HepG2 (cell line): Measurements from ENCODE around the gene CLEC18C. TPM values are rescaled to one million over a fixed set of nuclear protein-coding genes. Genes with fewer than 3 reads are reported as not detected.

Experiments used
- AHDC1 ChIP-seq: sonication (generic); formaldehyde crosslinking; IDR thresholded peaks from 2 replicates; pipeline ENCODE4 v1.5.1; 2020; ENCODE audit warnings: mild to moderate bottlenecking, missing genetic modification reagents, borderline replicate concordance
- ATRX ChIP-seq: sonication (generic); formaldehyde crosslinking; IDR thresholded peaks from 2 replicates; pipeline ENCODE4 v1.4.0; 2020; ENCODE audit warnings: missing genetic modification reagents, borderline replicate concordance
- CBFB ChIP-seq: sonication (generic); formaldehyde crosslinking; IDR thresholded peaks from 2 replicates; pipeline ENCODE4 v1.4.0; 2020; ENCODE audit warnings: missing genetic modification reagents
- CBX5 ChIP-seq: sonication (generic); formaldehyde crosslinking; IDR thresholded peaks from 2 replicates; pipeline ENCODE4 v1.4.0; 2020; ENCODE audit warnings: missing genetic modification reagents, borderline replicate concordance
- ELF4 ChIP-seq: sonication (generic); formaldehyde crosslinking; IDR thresholded peaks from 2 replicates; pipeline ENCODE4 v1.5.0; 2020; ENCODE audit warnings: missing genetic modification reagents, mild to moderate bottlenecking, moderate library complexity, borderline replicate concordance
- GPN1 ChIP-seq: sonication (generic); formaldehyde crosslinking; IDR thresholded peaks from 2 replicates; pipeline ENCODE4 v1.5.1; 2020; ENCODE audit warnings: missing genetic modification reagents, borderline replicate concordance
- GTF2F1 ChIP-seq: fragments of 150-350 bp; IDR thresholded peaks from 2 replicates; pipeline ENCODE4 v1.6.1; 2014; ENCODE audit warnings: low read length
- HOXA3 ChIP-seq: sonication (generic); formaldehyde crosslinking; IDR thresholded peaks from 2 replicates; pipeline ENCODE4 v1.5.0; 2020; ENCODE audit warnings: missing genetic modification reagents
- MXI1 ChIP-seq: IDR thresholded peaks from 3 replicates; pipeline ENCODE4 v1.6.1; 2012; ENCODE audit warnings: low read depth, low read length, inconsistent platforms, borderline replicate concordance
- POGZ ChIP-seq: sonication (generic); formaldehyde crosslinking; IDR thresholded peaks from 2 replicates; pipeline ENCODE4 v1.4.0; 2020; ENCODE audit warnings: mild to moderate bottlenecking, missing genetic modification reagents
- RBM39 ChIP-seq: fragments of 200-400 bp; formaldehyde crosslinking; IDR thresholded peaks from one replicate; pipeline ENCODE4 v1.6.1; 2018; ENCODE audit warnings: antibody characterized with exemption, mild to moderate bottlenecking, low read depth, low read length; ENCODE audit not compliant: poor library complexity, severe bottlenecking
- RXRA ChIP-seq: sonication (generic); formaldehyde crosslinking; IDR thresholded peaks from 2 replicates; pipeline ENCODE4 v1.5.1; 2020; ENCODE audit warnings: missing genetic modification reagents
- STAT5B ChIP-seq: sonication (generic); formaldehyde crosslinking; IDR thresholded peaks from 2 replicates; pipeline ENCODE4 v1.4.0; 2020; ENCODE audit warnings: missing genetic modification reagents
- TFDP1 ChIP-seq: IDR thresholded peaks from 2 replicates; pipeline ENCODE4 v1.6.1; 2016; ENCODE audit warnings: missing compliant biosample characterization, missing genetic modification reagents, borderline replicate concordance
- TFDP2 ChIP-seq: sonication (generic); formaldehyde crosslinking; IDR thresholded peaks from 2 replicates; pipeline ENCODE4 v1.4.0; 2020; ENCODE audit warnings: missing genetic modification reagents
- THYN1 ChIP-seq: sonication (generic); formaldehyde crosslinking; IDR thresholded peaks from 2 replicates; pipeline ENCODE4 v1.8.1; 2023; ENCODE audit warnings: low read depth, mild to moderate bottlenecking, moderate library complexity, missing genetic modification reagents, borderline replicate concordance
- ZBTB8A ChIP-seq: sonication (generic); formaldehyde crosslinking; IDR thresholded peaks from 2 replicates; pipeline ENCODE4 v1.4.0; 2020; ENCODE audit warnings: mild to moderate bottlenecking, low read depth, missing genetic modification reagents, borderline replicate concordance
- ZFP37 ChIP-seq: sonication (generic); formaldehyde crosslinking; IDR thresholded peaks from 2 replicates; pipeline ENCODE4 v1.4.0; 2020; ENCODE audit warnings: missing genetic modification reagents, borderline replicate concordance
- ZNF256 ChIP-seq: sonication (generic); formaldehyde crosslinking; conservative IDR thresholded peaks from 2 replicates; pipeline ENCODE4 v1.4.0; 2020; ENCODE audit warnings: missing genetic modification reagents
- ZNF430 ChIP-seq: sonication (generic); formaldehyde crosslinking; IDR thresholded peaks from 2 replicates; pipeline ENCODE4 v1.9.0; 2021; ENCODE audit warnings: mild to moderate bottlenecking, missing genetic modification reagents
- ZNF547 ChIP-seq: sonication (generic); formaldehyde crosslinking; IDR thresholded peaks from 2 replicates; pipeline ENCODE4 v1.5.1; 2020; ENCODE audit warnings: mild to moderate bottlenecking, missing genetic modification reagents
- ZNF720 ChIP-seq: sonication (generic); formaldehyde crosslinking; IDR thresholded peaks from 2 replicates; pipeline ENCODE4 v1.4.0; 2020; ENCODE audit warnings: missing genetic modification reagents
- polyA plus RNA-seq, 8 experiments: library from polyadenylated mRNA; depleted of rRNA in 3 of 8; stranded (reverse) in 7 of 8; unstranded in 1 of 8; fragments of >200 nt; fragmentation: Illumina TruSeq in 4 of 8; extraction: Trizol in 4 of 8; gene quantifications; 2 replicates each; pipeline versions ENCODE4 v1.2.1 to v1.2.3, GENCODE V29; 2011 to 2016; ENCODE audit warnings: low read depth in 4 of 8, missing spikeins in 1 of 8, mixed read lengths in 1 of 8; ENCODE audit not compliant: insufficient read depth in 1 of 8
- total RNA-seq, 5 experiments: library from RNA; depleted of rRNA; stranded (reverse); fragments of >200 nt; fragmentation: Illumina TruSeq; extraction: Trizol; gene quantifications; 2 replicates each; pipeline ENCODE4 v1.2.3, GENCODE V29; 2016; ENCODE audit warnings: low read depth in 1 of 5

Gene CLEC18C
- total and polyA plus RNA-seq, 2 of the 13 experiments (the other 11 are each of a cell fraction or from before 2014, with no cell fraction given), result 0.15 to 0.29 TPM

GRCh38 chr16:70157477-70158260, 15.9 kb upstream of the CLEC18C start (continued):
- TF ChIP-seq THYN1 (CRISPR knock-in tag) (0 out of 2 replicates have a peak, but pooled peaks have one; percentile 61), GTF2F1 (no peak), STAT5B (CRISPR knock-in tag) (no peak), RBM39 (no peak), GPN1 (no peak), ZFP37 (CRISPR knock-in tag) (peak; percentile 41; the same call in 1 of the 2 replicates), HOXA3 (CRISPR knock-in tag) (peak; percentile 85; the same call in 1 of the 2 replicates), ZBTB8A (CRISPR knock-in tag) (no peak), POGZ (CRISPR knock-in tag) (peak; percentile 72), ZNF720 (CRISPR knock-in tag) (peak; percentile 85; the same call in 1 of the 2 replicates), ELF4 (CRISPR knock-in tag) (no peak), RXRA (CRISPR knock-in tag) (peak; percentile 88), ATRX (CRISPR knock-in tag) (no peak), ZNF547 (CRISPR knock-in tag) (peak; percentile 41; the same call in 1 of the 2 replicates), TFDP2 (CRISPR knock-in tag) (peak; percentile 65), CBFB (CRISPR knock-in tag) (peak; percentile 47; the same call in 1 of the 2 replicates), ZNF256 (CRISPR knock-in tag) (no peak), TFDP1 (CRISPR knock-in tag) (peak; percentile 64; the same call in 1 of the 2 replicates), ZNF430 (CRISPR knock-in tag) (no peak; the same call in 1 of the 2 replicates), CBX5 (no peak; the same call in 1 of the 2 replicates), MXI1 (0 out of 3 replicates have a peak, but pooled peaks have one; percentile 41), AHDC1 (CRISPR knock-in tag) (no peak; the same call in 1 of the 2 replicates)
